Upper lobe of right lung (tissue), 1 donor: ENCODE measurements around the gene ZFHX3. TPM values are rescaled to one million over a fixed set of nuclear protein-coding genes. Genes with fewer than 3 reads are reported as not detected.

Source experiments
- ATAC-seq: fragments of 200-7000 bp; cut with Tn5 transposase; one replicate; pipeline ENCODE4 v1.9.1; 2020; ENCODE audit warnings: mild to moderate bottlenecking, moderate library complexity
- DNase-seq: peaks from one replicate; pipeline ENCODE4 v3.0.0-alpha.2; 2020
- H3K27ac ChIP-seq: fragments of 200-600 bp; one replicate; pipeline ENCODE4 v1.8.0; 2022
- H3K27me3 ChIP-seq: fragments of 200-600 bp; one replicate; pipeline ENCODE4 v1.8.0; 2022; ENCODE audit warnings: mild to moderate bottlenecking
- H3K36me3 ChIP-seq: fragments of 200-600 bp; one replicate; pipeline ENCODE4 v1.8.0; 2022
- H3K4me1 ChIP-seq: fragments of 200-600 bp; one replicate; pipeline ENCODE4 v1.8.0; 2022
- H3K4me3 ChIP-seq: fragments of 200-600 bp; one replicate; pipeline ENCODE4 v1.8.0; 2022; ENCODE audit warnings: mild to moderate bottlenecking
- H3K9me3 ChIP-seq: fragments of 200-600 bp; one replicate; pipeline ENCODE4 v1.8.0; 2022
- intact Hi-C: fragments of 100-400 bp; cut with DNase I; formaldehyde crosslinking; loops from one replicate; pipeline ENCODE4 v1.11.0; 2022
- total RNA-seq: library from RNA; stranded (reverse); fragmentation: NEBNext Ultra II Directional; extraction: Animal tissue kit (Norgen Biotek cat#: 25700); gene quantifications from one replicate; pipeline ENCODE4 v1.2.1, GENCODE V29; 2021
- TF ChIP-seq, protein P1 (sequence below): fragments of 200-600 bp; IDR thresholded peaks from one replicate; pipeline ENCODE4 v1.8.0; 2022; ENCODE audit warnings: antibody characterized with exemption
- donor health status: DM: no; HTN: yes; CAD: no; lungs with severe emphysema.

ZFHX3 gene
- total RNA-seq, 1 donor from 2014 or later: 29.0 TPM

DNA sequence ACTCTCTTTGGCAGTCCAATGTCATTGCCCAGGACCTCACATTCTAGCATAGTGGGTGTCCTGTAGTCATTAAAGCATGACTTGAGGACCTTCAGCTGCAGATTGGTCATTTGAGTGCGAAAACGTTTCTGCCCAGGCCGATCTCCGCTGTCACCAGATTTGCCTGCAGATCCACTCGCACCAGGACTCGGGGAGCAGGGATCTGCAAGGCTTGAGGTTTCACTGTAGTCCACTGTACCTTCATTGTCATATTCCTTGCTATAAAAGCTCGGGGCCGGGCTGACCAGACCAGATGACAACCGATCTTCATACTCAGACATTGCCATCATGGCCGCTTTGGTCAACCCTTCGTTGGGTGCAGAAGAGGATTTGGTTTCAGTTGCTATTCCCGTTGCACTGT lies 254.2 kb downstream of the ZFHX3 start:
- ATAC-seq (no peak), DNase-seq (no peak)
- Histone ChIP-seq H3K27me3 (no peaks in the 10 kb centered on the region), H3K4me3 (no peak overlapping the region), H3K27ac (no peak overlapping the region), H3K4me1 (no peaks in the 10 kb centered on the region), H3K9me3 (no peaks in the 10 kb centered on the region), H3K36me3 (peaks cover 41% of the 10 kb centered on the region)
- TF ChIP-seq, protein P1, sequence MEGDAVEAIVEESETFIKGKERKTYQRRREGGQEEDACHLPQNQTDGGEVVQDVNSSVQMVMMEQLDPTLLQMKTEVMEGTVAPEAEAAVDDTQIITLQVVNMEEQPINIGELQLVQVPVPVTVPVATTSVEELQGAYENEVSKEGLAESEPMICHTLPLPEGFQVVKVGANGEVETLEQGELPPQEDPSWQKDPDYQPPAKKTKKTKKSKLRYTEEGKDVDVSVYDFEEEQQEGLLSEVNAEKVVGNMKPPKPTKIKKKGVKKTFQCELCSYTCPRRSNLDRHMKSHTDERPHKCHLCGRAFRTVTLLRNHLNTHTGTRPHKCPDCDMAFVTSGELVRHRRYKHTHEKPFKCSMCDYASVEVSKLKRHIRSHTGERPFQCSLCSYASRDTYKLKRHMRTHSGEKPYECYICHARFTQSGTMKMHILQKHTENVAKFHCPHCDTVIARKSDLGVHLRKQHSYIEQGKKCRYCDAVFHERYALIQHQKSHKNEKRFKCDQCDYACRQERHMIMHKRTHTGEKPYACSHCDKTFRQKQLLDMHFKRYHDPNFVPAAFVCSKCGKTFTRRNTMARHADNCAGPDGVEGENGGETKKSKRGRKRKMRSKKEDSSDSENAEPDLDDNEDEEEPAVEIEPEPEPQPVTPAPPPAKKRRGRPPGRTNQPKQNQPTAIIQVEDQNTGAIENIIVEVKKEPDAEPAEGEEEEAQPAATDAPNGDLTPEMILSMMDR: no peak
- intact Hi-C loops: no loop called here

DNA sequence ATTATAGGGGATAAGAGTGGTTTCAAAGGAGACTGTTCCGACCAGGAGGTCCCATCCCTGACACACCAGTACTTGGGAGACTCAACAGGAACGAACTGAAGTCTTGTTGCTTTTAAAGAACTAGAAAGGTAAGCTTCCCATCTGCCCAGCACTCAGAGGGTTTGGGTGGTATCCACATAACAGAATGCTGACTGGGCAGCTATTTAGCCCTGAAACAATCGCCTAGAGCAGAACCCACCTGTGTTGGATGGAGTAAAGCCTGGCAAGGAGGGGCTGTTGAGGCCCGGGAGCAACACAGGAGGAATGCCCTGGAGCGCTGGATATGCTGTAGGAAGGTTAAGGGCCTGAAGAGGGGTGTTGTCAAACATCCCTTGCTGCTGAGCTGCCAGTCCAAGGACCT lies 254.9 kb downstream of the ZFHX3 start:
- ATAC-seq (no peak), DNase-seq (no peak)
- Histone ChIP-seq H3K4me1 (peaks cover 4% of the 10 kb centered on the region), H3K27ac (no peak overlapping the region), H3K4me3 (no peak overlapping the region), H3K36me3 (peaks cover 34% of the 10 kb centered on the region), H3K27me3 (no peaks in the 10 kb centered on the region), H3K9me3 (no peaks in the 10 kb centered on the region)
- intact Hi-C loops: no loop called here
- TF ChIP-seq, protein P1: no peak

DNA sequence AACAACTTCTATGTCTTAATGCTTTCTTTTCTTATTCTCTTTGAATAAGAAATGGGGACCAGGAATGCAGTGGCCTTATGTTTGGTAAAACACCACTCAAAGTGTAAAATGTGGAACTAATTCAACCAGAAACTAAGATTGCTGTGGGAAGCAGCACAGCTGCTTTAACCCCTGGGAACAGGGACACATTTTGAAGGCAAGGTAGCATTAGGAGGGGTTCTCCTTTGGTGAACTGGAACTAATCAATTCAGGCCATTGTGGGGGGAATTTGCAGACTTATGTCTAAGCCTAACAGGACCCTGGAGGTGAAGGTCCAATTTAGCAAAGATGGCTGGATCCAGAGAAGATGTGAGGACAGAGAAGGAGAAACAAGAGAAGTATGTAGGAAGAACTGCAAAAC lies 256.1 kb downstream of the ZFHX3 start:
- Histone ChIP-seq H3K36me3 (peaks cover 23% of the 10 kb centered on the region), H3K4me3 (no peak overlapping the region), H3K9me3 (no peaks in the 10 kb centered on the region), H3K27me3 (no peaks in the 10 kb centered on the region), H3K4me1 (peaks cover 8% of the 10 kb centered on the region), H3K27ac (no peak overlapping the region)
- TF ChIP-seq, protein P1: no peak
- intact Hi-C loops: no loop called here
- DNase-seq (no peak), ATAC-seq (no peak)

DNA sequence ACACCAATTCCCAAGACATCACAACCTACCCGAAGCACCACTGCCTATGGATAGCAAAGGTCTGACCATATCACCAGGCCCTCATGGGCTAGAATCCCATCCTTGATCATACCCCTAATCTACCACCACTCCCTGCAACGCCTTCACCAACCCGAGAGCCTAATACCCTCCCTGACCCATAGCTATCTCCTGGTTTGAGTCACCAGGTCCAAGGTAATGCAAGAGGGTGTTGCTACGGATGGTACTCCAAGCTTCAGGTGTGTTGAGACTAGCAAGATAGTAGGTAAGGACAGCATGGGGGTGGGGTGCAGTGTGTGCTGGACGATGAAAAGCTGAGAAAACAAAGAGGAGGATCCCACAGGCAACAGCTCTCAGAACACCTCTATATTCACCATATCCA lies 258.0 kb downstream of the ZFHX3 start:
- DNase-seq (no peak), ATAC-seq (no peak)
- H3K27ac ChIP-seq: no peak overlapping the region
- H3K4me3 ChIP-seq: no peak overlapping the region
- H3K27me3 ChIP-seq: no peaks in the 10 kb centered on the region
- peaks cover 19% of the 10 kb centered on the region for H3K36me3 ChIP-seq
- H3K9me3 ChIP-seq: no peaks in the 10 kb centered on the region
- intact Hi-C loops: no loop called here
- TF ChIP-seq, protein P1: no peak
- H3K4me1 ChIP-seq: peaks cover 17% of the 10 kb centered on the region

DNA sequence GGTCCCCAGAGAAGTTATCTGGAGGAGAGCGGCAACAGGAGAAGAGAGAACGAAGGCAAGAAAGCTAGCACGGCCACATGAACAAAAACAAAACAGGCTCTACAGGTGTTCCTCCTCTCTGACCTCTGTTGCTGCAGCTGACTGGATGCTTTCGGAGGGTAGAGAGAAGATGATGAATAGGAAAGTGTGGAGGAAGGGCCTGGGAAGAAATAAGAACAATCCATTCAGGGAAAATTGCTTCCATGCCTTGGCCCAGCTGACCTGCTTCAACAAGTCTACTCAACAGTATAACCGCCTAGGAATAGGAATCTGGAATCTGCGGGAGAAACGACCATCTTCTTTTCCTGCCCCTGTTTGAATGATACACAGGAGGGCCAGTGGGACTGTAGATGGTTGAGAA lies 258.5 kb downstream of the ZFHX3 start:
- DNase-seq (no peak), ATAC-seq (no peak)
- no peaks in the 10 kb centered on the region for H3K27me3 ChIP-seq
- H3K4me1 ChIP-seq: peaks cover 18% of the 10 kb centered on the region
- H3K27ac ChIP-seq: no peak overlapping the region
- H3K36me3 ChIP-seq: peaks cover 16% of the 10 kb centered on the region
- no peaks in the 10 kb centered on the region for H3K9me3 ChIP-seq
- TF ChIP-seq, protein P1: no peak
- intact Hi-C loops: no loop called here
- H3K4me3 ChIP-seq: no peak overlapping the region

DNA sequence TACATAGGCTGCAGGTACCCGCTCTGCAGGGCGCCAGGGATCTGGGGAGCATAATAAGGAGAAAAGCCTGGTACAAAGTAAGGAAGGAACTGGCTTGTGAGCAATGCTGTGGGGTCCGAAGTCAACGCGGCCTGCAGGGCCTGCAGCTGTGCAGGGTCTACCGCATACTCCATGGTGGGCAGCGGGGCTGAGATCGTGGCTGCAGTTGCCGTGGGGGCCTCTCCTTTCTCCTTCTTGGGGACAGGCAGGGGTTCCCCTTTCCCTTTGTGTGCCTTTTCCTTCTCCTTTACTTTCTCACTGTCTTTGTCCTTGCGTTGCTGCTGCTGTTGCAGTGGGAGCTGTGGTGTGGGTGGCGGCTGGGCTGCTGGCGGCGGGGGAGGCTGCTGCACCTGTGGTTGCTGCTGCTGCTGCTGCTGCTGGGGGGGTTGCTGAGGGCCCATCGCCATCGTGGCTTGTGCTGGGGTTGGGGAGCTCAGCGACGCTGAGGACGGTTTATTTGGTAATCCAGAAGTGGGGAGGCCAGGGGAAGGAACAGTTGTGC lies 259.6 kb downstream of the ZFHX3 start:
- Histone ChIP-seq H3K4me1 (peaks cover 18% of the 10 kb centered on the region), H3K4me3 (peak overlapping the region; percentile 45), H3K27ac (no peak overlapping the region), H3K9me3 (no peaks in the 10 kb centered on the region), H3K27me3 (no peaks in the 10 kb centered on the region), H3K36me3 (peaks cover 6% of the 10 kb centered on the region)
- DNase-seq: peak; percentile 65
- intact Hi-C loops: no loop called here
- TF ChIP-seq, protein P1: no peak
- ATAC-seq: peak; percentile 2
